ENCODE results near the gene GLT8D2.

GRCh38 chr12:104022786-104023185, 27.2 kb downstream of the GLT8D2 start:
- no peak for TF ChIP-seq CTCF (IDR thresholded peaks at IDR 0.05)
- no peak for TF ChIP-seq EZH2 (IDR thresholded peaks at IDR 0.05; ENCODE audit: borderline replicate concordance, insufficient read depth, low read depth, low read length, poor library complexity, severe bottlenecking)

All from B cell (primary cell).